Natural killer cell (primary cell): ENCODE data around the gene AMPD3. TPM values are rescaled to one million over a fixed set of nuclear protein-coding genes. Genes with fewer than 3 reads are reported as not detected.

Experiments
- ATAC-seq, 3 donors: fragments of 150-1000 bp in 2 of 3; fragments of 200-7000 bp in 1 of 3; cut with Tn5 transposase; 1 replicate in 1 of 3; 2 replicates in 2 of 3; pipeline ENCODE4 v1.10.0; 2021; ENCODE audit warnings: mild to moderate bottlenecking in 2 of 3, moderate library complexity in 2 of 3
- DNase-seq, 2 donors: peaks; one replicate each; pipeline versions ENCODE4 v3.0.0 to v3.0.0-alpha.2; 2013 to 2021; ENCODE audit warnings: mixed read lengths in 1 of 2
- H3K27ac ChIP-seq: one replicate; pipeline ENCODE4 v1.5.1; 2013; ENCODE audit warnings: mild to moderate bottlenecking, low read length
- H3K27me3 ChIP-seq: one replicate; pipeline ENCODE4 v1.6.1; 2013; ENCODE audit warnings: low read length; ENCODE audit not compliant: control insufficient read depth, insufficient read depth
- H3K36me3 ChIP-seq: one replicate; pipeline ENCODE4 v1.6.1; 2013; ENCODE audit warnings: low read length; ENCODE audit not compliant: control insufficient read depth, insufficient read depth
- H3K4me1 ChIP-seq: one replicate; pipeline ENCODE4 v1.6.1; 2013; ENCODE audit warnings: low read length; ENCODE audit not compliant: control insufficient read depth, insufficient read depth
- H3K4me3 ChIP-seq: one replicate; pipeline ENCODE4 v1.5.1; 2013; ENCODE audit warnings: low read length
- H3K9me3 ChIP-seq: one replicate; pipeline ENCODE4 v1.6.1; 2013; ENCODE audit warnings: low read length; ENCODE audit not compliant: control insufficient read depth, insufficient read depth
- H3K27ac Mint-ChIP-seq, 2 donors: one replicate each; pipeline ENCODE4 v1.8.0; 2022; ENCODE audit warnings: mild to moderate bottlenecking in 2 of 2, mixed read lengths in 2 of 2, moderate library complexity in 1 of 2
- H3K27me3 Mint-ChIP-seq, 2 donors: one replicate each; pipeline ENCODE4 v1.8.0; 2022; ENCODE audit warnings: low read depth in 2 of 2, mixed read lengths in 2 of 2
- H3K36me3 Mint-ChIP-seq: one replicate; pipeline ENCODE4 v1.8.0; 2022; ENCODE audit warnings: mixed read lengths
- H3K4me1 Mint-ChIP-seq, 2 donors: one replicate each; pipeline ENCODE4 v1.8.0; 2022; ENCODE audit warnings: mixed read lengths in 2 of 2
- H3K4me3 Mint-ChIP-seq: one replicate; pipeline ENCODE4 v1.8.0; 2022; ENCODE audit warnings: mild to moderate bottlenecking, moderate library complexity, mixed read lengths
- H3K9me3 Mint-ChIP-seq, 2 donors: one replicate each; pipeline ENCODE4 v1.8.0; 2022; ENCODE audit warnings: mixed read lengths in 2 of 2
- CTCF ChIP-seq: fragments of 200-600 bp; IDR thresholded peaks from one replicate; pipeline ENCODE4 v1.8.0; 2022; ENCODE audit warnings: antibody characterized with exemption
- WGBS: methylation state at CpG from one replicate; pipeline ENCODE4 v1.1.7; 2013; ENCODE audit warnings: missing lambda C conversion rate; ENCODE audit not compliant: insufficient coverage; 5-methylcytosine and 5-hydroxymethylcytosine counted together
- intact Hi-C: fragments of 100-400 bp; cut with micrococcal nuclease; formaldehyde crosslinking; loops from one replicate; pipeline ENCODE4 v1.14.2; 2022
- total RNA-seq, 4 donors: library from RNA; stranded (reverse); fragments of 120-200 nt in 1 of 4; gene quantifications; one replicate each; pipeline versions ENCODE4 v1.2.3 to v1.2.4, GENCODE V29; 2013 to 2022

Gene AMPD3
- total RNA-seq, 3 donors from 2014 or later (not counting 1 experiment from before 2014, with no cell fraction given): 5.5 to 9.2 (median 6.8) TPM

DNA sequence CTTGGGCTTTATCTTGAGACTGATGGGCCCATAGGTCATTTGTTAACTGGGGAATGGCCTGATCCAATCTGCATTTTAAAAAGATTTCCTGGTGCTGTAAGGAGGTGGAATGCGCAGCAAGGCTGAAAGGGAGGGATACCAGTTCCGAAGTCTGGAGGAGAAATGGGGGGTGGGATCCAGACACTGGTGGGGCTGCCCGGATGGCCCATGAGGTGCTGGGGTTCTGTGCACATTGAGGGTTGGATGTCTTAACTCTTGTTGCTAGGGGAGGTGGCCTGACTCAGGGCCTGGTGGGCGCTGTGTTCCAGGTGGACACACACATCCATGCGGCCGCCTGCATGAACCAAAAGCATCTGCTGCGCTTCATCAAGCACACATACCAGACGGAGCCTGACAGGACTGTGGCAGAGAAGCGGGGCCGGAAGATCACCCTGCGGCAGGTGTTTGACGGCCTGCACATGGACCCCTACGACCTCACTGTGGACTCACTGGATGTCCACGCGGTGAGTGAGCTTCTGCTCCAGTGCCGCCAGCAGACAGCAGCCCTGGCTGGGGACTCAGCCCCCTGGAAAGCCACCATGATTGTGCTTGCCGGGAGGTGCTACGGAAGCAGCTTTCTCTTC is 38.1 kb downstream of the AMPD3 start:
- H3K27ac Mint-ChIP-seq: no peak overlapping the region
- ATAC-seq: no peak
- TF ChIP-seq CTCF: no peak
- Histone ChIP-seq H3K4me1 (peaks cover 26% of the 10 kb centered on the region), H3K4me3 (no peak overlapping the region), H3K36me3 (peaks cover 38% of the 10 kb centered on the region), H3K27ac (no peak overlapping the region), H3K9me3 (no peaks in the 10 kb centered on the region), H3K27me3 (no peaks in the 10 kb centered on the region)
- 97% methylated on average over 18 of the region's 18 CpGs for WGBS
- no peak for DNase-seq
- no peaks in the 10 kb centered on the region for H3K36me3 Mint-ChIP-seq
- H3K9me3 Mint-ChIP-seq: no peaks in the 10 kb centered on the region
- intact Hi-C loops: no loop called here
- H3K4me1 Mint-ChIP-seq: peaks cover 14% of the 10 kb centered on the region in 2 donors
- H3K27me3 Mint-ChIP-seq: no peaks in the 10 kb centered on the region
- no peak overlapping the region for H3K4me3 Mint-ChIP-seq

DNA sequence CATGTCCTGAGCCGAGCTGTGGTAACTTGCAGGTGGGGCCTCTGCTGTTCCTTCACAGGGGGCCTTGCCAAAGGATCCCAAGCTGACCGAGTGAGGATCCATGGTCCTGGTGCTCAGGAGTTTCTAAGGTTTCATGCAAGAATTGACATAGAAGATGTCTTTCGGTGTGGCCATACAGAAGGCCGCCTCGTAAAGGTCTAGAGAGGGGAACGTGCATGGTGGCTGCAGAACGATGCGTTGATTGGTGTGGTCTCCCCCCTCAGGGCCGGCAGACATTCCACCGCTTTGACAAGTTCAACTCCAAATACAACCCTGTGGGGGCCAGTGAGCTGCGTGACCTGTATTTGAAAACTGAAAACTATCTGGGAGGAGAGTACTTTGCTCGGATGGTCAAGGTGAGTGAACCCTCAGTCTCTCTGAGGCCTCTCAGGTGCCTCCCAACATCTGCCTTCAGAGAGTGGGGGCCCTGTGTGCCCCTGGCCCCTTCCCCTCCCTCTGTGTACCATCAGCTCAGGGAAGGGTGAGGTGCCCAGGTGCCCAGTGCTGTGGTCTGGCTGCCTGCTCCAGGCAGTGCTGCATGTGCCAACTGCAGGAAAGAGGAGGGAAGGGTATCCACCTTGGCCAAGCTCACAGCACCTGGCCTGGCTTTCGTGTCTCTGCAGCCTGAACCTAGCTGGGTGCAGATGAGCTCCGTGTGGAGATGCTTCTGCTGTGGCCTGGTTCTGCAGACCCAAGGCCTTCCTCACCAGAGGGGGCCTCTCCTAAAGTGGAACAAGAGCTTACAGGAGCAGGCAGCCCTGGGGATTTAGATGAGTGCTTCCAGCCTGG is 39.8 kb downstream of the AMPD3 start:
- 96% methylated on average over 13 of the region's 14 CpGs for WGBS
- H3K27ac Mint-ChIP-seq: no peak overlapping the region
- DNase-seq (no peak), ATAC-seq (no peak)
- no peaks in the 10 kb centered on the region for H3K27me3 Mint-ChIP-seq
- Histone ChIP-seq H3K36me3 (peaks cover 40% of the 10 kb centered on the region), H3K4me1 (peaks cover 9% of the 10 kb centered on the region), H3K27ac (no peak overlapping the region), H3K27me3 (no peaks in the 10 kb centered on the region), H3K4me3 (no peak overlapping the region), H3K9me3 (no peaks in the 10 kb centered on the region)
- no peaks in the 10 kb centered on the region for H3K9me3 Mint-ChIP-seq
- intact Hi-C loops: no loop called here
- H3K4me3 Mint-ChIP-seq: no peak overlapping the region
- no peak for TF ChIP-seq CTCF
- H3K36me3 Mint-ChIP-seq: no peaks in the 10 kb centered on the region
- peaks cover 5 to 7% of the 10 kb centered on the region in 2 donors for H3K4me1 Mint-ChIP-seq

- ATAC-seq (no peak), DNase-seq (no peak)
- Histone ChIP-seq H3K4me1 (peaks cover 4% of the 10 kb centered on the region), H3K9me3 (no peaks in the 10 kb centered on the region), H3K36me3 (peaks cover 45% of the 10 kb centered on the region), H3K4me3 (no peak overlapping the region), H3K27ac (no peak overlapping the region), H3K27me3 (no peaks in the 10 kb centered on the region)
- Mint-ChIP-seq H3K27me3 (no peaks in the 10 kb centered on the region), H3K27ac (no peak overlapping the region), H3K4me3 (no peak overlapping the region), H3K4me1 (peaks cover 0 to under 1% of the 10 kb centered on the region in 2 donors), H3K36me3 (no peaks in the 10 kb centered on the region), H3K9me3 (no peaks in the 10 kb centered on the region)
- intact Hi-C loops: no loop called here
- no peak for TF ChIP-seq CTCF
- over 99% methylated on average over 8 of the region's 8 CpGs for WGBS
Measured at GRCh38 chr11:10495464-10495786, 40.4 kb downstream of the AMPD3 start.
